NK-92 (cell line): ENCODE results near the gene MYBPC2.

Source experiments
- DNase-seq: peaks from one replicate; lab custom pipeline; 2025; ENCODE audit not compliant: unreplicated experiment; lab: John Stamatoyannopoulos, UW

Gene MYBPC2

DNA sequence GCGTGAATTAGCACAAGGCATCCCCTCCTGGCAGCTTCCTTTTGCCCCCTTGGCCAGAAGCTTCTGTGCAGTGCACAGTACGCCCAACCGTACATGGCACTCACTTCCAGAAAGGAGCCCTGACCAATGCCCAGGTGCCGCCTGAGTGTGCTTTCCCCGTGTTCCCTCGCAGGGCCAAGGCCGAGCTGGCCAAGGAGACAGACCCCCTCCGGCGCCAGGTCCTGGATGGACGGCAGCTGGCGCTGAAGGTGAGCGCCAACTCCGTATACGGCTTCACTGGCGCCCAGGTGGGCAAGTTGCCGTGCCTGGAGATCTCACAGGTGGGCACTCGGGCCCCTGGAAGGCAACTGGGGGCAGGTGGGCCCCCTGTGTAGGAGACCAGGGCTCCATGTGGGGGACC is 23.3 kb upstream of the MYBPC2 start:
- DNase-seq, result no peak

DNA sequence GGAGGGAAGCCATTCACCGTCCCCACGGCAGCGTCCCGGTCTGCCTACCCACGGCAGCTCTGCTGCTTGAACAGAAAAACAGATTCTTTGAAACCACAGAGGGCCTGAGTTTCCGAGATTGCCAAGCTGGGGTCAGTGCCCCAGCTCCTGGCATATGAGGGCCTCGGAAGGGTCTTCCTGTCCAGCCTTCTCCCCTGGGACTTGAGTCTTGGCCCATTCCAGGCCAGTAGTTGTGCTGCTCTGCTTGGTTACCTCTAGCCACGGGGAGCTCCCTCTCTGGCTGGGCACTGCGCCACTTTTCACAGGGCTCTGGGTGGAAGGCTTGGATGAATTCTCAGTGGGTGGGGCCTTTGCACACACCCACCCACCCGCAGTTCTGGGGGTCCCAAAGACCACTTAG is 22.6 kb upstream of the MYBPC2 start:
- no peak for DNase-seq

DNA sequence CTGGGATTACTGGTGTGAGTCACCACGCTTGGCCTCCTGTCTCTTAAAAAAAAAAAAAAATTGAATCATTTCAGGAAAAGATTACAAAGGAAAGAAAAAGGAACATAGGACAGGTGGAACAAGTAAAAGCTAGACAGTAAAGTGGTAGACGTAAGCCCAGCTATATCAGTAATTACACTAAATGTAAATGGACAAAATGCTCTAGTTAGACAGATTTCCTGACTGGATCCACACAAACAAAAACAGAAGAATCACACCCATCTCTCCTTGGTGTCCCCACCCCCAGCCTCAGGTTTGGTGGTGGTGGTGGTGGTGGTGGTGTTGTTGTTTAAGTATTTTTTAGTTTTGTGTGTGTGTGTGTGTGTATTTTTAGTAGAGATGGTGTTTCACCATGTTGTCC is 20.3 kb upstream of the MYBPC2 start:
- DNase-seq, result no peak

DNA sequence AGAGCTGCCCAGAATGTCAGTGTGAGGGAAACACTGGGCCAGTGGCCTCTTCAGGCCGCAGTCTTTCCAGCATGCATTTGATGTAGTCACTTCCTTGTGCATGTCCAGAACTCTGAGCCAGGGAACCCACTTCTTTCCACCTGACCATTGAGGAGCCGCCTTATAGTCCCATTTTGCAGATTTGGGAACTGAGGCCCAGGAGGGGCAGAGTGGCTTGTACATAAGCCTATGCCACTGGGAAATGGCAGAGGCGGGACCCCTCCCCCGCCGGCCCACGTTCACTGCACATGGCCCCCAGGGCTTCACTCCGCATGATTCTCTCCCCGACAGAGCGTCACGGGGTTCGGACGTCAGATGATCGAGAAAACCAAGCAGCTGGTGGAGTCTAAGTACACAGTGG is 19.6 kb upstream of the MYBPC2 start:
- no peak for DNase-seq

DNA sequence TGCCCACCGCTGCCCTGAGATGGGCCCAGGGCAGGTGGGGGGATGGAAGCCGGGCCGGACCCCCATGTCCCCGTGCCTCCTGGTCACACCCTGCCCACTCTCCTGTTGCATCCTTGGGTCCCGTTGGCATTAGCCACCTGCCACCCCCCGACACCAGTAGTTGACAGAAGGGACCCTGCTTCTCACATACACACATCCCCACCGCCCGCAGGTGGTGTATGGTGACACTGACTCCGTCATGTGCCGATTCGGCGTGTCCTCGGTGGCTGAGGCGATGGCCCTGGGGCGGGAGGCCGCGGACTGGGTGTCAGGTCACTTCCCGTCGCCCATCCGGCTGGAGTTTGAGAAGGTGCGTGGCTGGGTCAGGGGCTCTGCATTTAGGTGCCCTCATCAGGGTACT is 19.2 kb upstream of the MYBPC2 start:
- no peak for DNase-seq

DNA sequence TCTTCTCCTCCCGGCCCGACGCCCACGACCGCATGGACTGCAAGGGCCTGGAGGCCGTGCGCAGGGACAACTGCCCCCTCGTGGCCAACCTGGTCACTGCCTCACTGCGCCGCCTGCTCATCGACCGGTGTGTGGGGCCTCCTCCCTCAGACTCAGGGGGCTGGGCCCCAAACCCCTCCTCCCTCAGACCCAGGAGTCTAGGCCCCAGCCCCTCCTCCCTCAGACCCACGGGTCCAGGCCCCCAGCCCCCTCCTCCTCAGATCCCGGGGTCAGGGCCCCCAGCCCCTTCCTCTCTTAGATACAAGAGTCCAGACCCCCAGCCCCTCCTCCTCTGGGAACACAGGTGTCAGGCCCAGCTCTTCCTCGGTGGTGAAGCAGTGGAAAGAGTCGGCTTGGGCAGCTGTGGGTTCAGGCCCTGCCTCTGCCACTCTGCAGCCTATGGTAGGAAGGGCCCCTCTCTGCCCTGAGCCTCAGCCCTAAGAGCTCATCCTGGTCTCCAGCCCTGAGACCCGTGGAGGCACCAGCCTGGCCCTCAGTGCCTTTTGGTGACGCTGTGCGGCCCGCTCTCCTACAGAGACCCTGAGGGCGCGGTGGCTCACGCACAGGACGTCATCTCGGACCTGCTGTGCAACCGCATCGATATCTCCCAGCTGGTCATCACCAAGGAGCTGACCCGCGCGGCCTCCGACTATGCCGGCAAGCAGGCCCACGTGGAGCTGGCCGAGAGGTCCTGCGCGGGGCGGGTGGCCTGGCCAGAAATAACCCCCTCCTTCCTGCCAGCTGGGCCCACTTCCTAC is 17.6 kb upstream of the MYBPC2 start:
- DNase-seq, result no peak

DNA sequence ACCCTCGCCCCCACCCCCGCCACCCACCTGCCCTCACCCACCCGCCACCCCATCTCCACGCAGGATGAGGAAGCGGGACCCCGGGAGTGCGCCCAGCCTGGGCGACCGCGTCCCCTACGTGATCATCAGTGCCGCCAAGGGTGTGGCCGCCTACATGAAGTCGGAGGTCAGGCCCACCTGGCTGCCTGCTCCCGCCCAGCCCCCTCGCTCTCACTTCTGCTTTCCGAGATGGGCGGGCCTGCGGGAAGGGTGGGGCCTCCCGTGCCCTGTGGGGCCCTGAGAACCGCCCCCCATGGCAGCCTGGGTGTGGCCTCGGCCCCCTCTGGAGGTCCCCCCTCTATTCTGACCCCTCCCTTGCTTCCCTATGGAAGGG is 17.0 kb upstream of the MYBPC2 start:
- DNase-seq, result no peak

DNA sequence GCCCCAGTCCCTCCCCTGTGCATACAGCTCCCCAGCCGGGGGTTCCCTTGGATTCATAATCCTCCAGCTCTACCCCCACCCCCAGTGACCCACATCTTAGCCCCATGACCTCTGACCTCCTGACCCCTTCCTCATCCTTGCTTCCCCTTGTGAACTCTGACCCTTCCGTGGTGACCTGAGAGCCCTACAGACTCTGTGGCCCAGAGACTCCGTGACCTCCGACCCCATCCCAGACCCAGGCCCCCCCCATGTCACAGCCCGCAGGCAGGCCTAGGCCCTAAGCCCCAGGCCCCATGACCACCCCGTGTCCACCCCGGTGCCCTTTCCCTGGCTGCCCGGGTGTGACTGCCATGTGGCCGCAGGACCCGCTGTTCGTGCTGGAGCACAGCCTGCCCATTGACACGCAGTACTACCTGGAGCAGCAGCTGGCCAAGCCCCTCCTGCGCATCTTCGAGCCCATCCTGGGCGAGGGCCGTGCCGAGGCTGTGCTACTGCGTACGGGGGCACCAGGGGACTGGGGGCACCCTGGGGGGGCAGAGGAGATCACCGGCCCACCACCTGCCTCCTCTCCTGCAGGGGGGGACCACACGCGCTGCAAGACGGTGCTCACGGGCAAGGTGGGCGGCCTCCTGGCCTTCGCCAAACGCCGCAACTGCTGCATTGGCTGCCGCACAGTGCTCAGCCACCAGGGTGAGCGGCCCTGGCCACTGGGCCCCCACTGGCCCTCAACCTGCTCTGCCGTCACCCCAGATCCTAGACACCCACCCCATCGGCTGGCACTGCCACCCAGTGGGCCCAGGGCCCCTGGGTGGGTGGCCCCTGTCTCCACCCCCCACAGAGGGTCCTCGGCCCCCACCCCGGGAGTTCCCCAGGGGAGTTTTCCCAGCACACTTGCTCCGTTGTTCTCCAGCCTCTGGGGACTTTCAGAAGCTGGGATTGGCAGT is 16.4 kb upstream of the MYBPC2 start:
- DNase-seq, result no peak

DNA sequence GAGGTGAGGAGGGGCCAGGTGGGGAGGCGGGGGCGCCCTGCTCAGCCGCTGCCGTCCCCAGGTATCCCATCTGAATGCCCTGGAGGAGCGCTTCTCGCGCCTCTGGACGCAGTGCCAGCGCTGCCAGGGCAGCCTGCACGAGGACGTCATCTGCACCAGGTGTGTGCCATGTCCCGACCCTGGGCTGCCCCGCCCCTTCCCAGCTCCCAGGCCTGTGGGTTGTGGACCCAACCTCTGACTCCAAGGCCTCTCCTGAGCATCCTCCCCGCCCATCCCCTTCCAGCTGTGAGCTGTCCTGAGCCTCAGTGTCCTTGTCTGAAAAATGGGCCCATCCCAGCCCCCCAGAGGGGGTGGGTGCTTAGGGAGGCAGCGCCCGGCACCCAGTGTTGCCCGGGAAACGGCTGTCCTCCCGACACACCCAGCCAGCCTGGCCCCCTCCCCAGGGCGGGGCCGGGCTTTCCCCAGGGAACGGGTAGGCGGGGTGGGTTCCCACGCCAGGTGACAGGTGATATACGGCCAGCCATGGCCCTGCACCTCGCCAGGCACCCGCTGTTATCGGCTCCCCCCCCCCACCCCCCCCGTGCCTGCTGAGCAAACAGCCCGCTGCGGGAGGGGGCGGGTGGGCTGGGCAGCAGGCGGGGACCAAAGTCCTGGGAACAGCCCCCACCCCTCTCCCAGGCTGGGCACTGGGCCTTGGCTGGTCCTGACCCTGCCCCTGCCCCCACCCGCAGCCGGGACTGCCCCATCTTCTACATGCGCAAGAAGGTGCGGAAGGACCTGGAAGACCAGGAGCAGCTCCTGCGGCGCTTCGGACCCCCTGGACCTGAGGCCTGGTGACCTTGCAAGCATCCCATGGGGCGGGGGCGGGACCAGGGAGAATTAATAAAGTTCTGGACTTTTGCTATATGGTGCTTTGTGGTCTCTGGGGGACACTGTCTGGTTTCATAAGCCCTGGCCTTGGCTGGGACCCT is 15.3 kb upstream of the MYBPC2 start:
- no peak for DNase-seq

DNA sequence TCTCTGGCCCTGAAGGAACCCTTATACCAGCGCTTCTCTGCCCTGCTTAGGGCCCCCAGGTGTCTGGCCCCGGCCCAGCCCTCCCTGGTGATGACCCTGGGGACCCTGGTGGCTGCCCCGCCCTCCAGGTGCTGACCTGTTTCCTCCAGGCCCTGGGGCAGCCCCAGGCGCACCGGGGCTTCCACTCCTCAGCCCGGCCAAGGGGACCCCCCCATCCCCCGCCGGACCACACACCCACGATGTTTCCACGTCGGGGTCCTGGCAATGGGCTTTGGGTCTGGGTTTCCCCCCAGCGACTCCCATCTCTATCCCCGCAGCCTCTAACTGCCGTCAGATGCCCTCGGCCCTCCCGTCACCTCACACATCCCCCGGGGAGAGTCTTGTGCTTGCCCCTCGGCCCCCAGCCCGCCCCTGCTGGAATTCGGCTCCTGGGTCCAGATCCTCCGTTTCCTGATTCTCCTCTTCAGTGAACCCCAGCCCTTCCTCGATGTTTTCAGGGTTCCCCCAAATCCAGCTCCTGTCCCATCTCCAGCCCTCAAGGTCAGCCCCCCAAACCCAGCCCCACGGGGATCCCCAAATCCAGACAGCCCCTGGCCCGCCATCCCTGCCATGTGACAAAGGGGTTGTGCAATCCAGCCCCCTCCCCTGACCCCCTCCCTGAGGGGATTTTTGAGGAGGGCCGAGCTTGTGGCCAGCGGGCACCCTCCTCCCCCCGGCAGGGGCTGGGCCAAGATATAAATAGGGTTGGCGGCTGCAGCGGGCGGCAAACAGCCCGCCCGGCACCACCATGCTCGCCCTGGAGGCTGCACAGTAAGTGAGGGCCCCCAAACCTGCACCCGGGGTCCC is 14.3 kb upstream of the MYBPC2 start, which contains the start of gene SPIB:
SPIB (plus strand) TSS at position 763 of the 846 bp plus-strand sequence; CDS start at position 788, 25 bp downstream.
- no peak for DNase-seq

DNA sequence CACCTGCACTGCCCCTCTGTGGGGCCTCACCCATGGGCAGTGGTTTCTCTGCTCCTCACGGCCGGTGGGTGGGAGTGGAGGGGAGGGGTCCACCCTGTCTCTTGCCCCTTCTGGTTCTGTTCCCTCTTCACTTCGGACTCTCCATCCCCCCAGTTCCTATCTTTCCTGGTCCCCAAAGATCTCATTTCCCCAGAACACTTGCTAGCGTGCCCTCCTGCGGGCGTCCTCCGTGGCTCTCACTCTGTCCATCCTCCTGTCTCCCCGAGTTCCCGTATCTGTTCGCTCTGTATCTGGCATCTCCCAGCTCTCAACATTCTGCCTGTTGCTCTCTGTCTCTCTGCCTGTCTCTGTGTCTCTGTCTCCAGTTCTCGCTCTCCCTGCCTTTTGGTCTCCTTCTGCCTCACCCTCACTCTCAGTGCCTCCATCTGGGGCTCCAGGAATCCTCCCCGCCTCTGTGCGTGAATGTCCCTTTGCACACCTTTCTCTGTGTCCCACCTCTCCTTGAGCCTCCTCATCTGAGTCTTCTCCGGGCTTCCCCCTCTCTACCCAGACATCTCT is 13.6 kb upstream of the MYBPC2 start:
- no peak for DNase-seq

DNA sequence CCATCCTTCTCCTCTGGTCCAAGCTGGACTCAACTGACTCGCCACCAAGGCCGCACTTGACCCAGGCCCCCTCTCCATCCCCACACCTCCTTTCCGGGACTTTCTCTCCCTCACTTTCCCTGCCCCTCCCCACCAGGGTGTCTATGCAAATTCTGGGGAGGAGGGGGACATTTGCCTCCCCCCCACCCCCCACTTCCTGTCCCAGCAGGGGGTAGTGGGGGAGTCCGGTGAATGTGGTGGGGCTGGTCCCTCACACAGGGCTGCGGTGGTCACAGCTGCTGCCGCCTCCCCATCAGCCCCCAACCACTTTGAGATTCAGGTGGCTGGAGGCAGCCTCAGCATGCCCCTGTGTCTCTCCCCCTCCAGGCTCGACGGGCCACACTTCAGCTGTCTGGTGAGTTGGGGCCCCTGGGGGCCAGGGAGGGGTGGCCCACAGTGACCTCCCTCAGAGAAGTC is 13.1 kb upstream of the MYBPC2 start:
- DNase-seq, result no peak

DNA sequence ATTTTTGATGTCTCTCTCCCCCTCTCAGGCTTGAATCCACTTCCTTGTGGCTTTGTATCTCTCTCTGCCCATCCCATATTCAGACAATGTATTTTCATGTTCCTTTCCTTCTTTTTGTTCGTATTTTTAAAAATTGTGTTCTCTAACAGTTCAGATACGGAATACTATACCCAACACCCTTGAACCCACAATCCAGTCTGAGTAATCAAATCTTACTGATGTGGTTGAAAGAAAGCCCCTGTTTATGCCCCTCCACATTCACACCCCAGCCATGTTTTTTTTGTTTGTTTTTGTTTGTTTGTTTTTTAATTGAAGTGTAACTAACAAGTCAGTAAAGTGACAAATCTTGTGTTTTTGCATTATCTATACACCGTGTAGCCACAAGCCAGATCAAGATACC is 12.6 kb upstream of the MYBPC2 start:
- no peak for DNase-seq

DNA sequence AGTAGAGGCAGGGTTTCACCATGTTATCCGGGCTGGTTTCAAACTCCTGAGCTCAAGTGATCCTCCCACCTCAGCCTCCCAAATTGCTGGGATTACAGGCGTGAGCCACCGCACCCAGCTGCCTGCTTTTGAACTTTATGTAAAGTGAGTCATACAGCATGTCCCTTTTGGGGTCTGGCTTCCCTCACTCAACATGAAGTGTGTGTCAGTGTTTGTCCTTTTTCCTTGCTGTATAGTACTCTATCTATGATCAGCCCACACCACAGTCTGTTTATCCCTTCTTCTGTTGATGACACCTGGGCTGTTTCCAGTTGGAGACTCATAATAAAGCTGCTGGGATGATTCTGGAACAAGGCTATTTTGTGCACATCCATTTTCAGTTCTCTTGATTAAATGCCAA is 11.9 kb upstream of the MYBPC2 start:
- no peak for DNase-seq

DNA sequence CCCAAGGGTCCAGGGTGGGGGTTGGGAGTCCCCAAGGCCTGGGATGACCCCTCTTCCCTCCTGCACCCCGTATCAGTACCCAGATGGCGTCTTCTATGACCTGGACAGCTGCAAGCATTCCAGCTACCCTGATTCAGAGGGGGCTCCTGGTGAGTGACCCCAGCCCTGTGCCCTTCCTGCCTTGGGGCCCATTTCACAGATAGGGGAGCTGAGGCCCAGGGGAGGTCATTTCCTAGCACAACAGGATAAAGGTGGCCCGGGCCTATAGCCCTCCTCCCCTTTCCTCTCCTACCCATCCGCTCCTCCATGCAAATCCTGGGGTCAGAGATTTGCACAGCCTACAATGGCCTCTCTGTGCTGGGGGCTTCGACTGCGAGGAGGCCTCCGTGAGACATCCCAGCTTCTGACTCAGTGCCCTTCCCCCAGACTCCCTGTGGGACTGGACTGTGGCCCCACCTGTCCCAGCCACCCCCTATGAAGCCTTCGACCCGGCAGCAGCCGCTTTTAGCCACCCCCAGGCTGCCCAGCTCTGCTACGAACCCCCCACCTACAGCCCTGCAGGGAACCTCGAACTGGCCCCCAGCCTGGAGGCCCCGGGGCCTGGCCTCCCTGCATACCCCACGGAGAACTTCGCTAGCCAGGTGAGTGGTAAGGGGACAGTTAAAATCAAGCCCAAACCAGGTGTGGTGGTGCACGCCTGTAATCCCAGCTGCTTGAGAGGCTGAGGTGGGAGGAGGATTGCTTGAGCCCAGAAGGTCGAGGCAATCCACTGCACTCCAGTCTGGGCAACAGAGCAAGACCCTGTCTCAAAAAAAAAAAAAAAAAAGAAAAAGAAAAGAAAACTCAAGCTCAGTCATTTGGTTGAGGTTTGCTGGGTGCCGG is 10.1 kb upstream of the MYBPC2 start:
- DNase-seq, result no peak

DNA sequence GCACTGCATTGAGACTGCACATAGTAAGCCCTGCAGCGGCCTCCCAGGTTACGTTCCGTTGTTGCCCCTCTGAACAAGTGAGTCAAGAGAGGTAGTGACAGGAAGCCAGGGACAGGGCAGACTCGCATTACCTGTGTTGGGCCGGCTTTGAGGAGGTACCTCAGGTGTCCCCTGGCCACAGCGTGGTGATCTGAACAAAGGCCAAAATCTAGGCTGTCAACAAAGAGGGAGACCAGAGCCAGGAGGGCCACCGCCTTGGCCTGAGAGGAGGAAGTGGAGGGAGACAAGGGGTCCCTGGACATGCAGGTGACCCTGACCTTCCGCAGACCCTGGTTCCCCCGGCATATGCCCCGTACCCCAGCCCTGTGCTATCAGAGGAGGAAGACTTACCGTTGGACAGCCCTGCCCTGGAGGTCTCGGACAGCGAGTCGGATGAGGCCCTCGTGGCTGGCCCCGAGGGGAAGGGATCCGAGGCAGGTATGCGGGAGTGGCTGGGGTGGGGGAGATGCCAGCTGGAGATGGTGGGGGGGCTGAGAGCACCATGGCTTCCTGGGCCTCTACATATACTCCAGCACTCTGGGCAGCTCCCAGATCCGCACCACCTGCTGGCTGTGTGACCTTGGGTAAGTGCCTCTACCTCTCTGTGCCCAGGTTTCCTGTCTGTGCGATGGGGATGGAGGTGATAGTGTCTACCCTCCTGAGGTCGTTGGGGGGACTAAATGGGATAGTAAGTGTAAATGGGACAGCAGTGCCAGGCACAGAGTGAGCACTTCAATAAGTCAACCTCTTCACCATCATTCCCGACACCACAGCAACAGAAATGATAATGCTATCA is 9.2 kb upstream of the MYBPC2 start:
- no peak for DNase-seq

DNA sequence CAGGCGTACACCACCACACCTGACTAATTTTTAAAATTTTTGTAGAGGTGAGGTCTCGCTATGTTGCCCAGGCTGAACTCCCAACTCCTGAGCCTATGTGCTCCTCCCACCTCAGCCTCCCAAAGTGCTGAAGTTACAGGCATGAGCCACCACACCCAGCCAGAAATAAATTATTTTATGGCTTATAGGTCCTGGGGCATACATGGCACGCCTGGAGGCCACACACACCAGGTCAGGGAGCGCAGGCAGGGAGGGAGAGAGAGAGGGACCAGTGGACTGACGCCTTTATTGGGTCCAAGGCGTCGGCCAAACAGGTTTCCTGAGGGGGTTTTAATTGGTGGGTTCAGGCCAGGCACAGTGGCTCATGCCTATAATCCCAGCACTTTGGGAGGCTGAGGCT is 7.1 kb upstream of the MYBPC2 start:
- no peak for DNase-seq
